GM23338 (cell line): ENCODE data around the gene OR5C1. TPM values are rescaled to one million over a fixed set of nuclear protein-coding genes. Genes with fewer than 3 reads are reported as not detected.

Experiments
- ATAC-seq: fragments of 200-7000 bp; cut with Tn5 transposase; 3 replicates; pipeline ENCODE4 v1.9.1; 2020
- DNase-seq: peaks from one replicate; pipeline ENCODE4 v3.0.0-alpha.2; 2015; ENCODE audit warnings: low spot score
- H2AFZ ChIP-seq: fragments of 200-600 bp; sonication (generic); 2 replicates; pipeline ENCODE4 v1.8.0; 2016; ENCODE audit warnings: antibody characterized with exemption, mild to moderate bottlenecking, moderate library complexity
- H3F3A ChIP-seq: fragments of 200-600 bp; sonication (generic); replicated peaks from 2 replicates; pipeline ENCODE4 v1.8.0; 2017; ENCODE audit warnings: antibody characterized with exemption, mixed run types, low read depth
- H3K27ac ChIP-seq: fragments of 200-600 bp; sonication (generic); 2 replicates; pipeline ENCODE4 v1.6.1; 2016; ENCODE audit warnings: low read depth
- H3K27me3 ChIP-seq: fragments of 200-600 bp; sonication (generic); 2 replicates; pipeline ENCODE4 v1.8.0; 2016; ENCODE audit warnings: mild to moderate bottlenecking, mixed run types, moderate library complexity; ENCODE audit not compliant: insufficient read depth
- H3K36me3 ChIP-seq: fragments of 200-600 bp; sonication (generic); 2 replicates; pipeline ENCODE4 v1.8.0; 2016; ENCODE audit warnings: mild to moderate bottlenecking; ENCODE audit not compliant: insufficient read depth
- H3K4me1 ChIP-seq: fragments of 200-600 bp; sonication (generic); 2 replicates; pipeline ENCODE4 v1.8.0; 2016; ENCODE audit warnings: mild to moderate bottlenecking, moderate library complexity; ENCODE audit not compliant: insufficient read depth
- H3K4me2 ChIP-seq: fragments of 200-600 bp; sonication (generic); 2 replicates; pipeline ENCODE4 v1.7.1; 2017; ENCODE audit warnings: mixed run types
- H3K4me3 ChIP-seq: fragments of 200-600 bp; sonication (generic); 2 replicates; pipeline ENCODE4 v1.6.1; 2016; ENCODE audit warnings: mixed run types
- H3K79me2 ChIP-seq: fragments of 200-600 bp; sonication (generic); replicated peaks from 2 replicates; pipeline ENCODE4 v1.8.0; 2017; ENCODE audit warnings: mild to moderate bottlenecking; ENCODE audit not compliant: insufficient read depth
- H3K9me2 ChIP-seq: fragments of 200-600 bp; sonication (generic); 2 replicates; pipeline ENCODE4 v1.8.0; 2017; ENCODE audit not compliant: insufficient read depth
- H4K20me1 ChIP-seq: fragments of 200-600 bp; sonication (generic); replicated peaks from 2 replicates; pipeline ENCODE4 v1.8.0; 2017; ENCODE audit warnings: mild to moderate bottlenecking; ENCODE audit not compliant: insufficient read depth
- H3K27ac Mint-ChIP-seq: 2 replicates; pipeline ENCODE4 v1.8.0; 2020; ENCODE audit warnings: inconsistent platforms, mild to moderate bottlenecking, moderate library complexity, mixed read lengths
- H3K27me3 Mint-ChIP-seq: 3 replicates; pipeline ENCODE4 v1.8.0; 2022; ENCODE audit warnings: low read depth, mild to moderate bottlenecking, moderate library complexity, mixed read lengths, inconsistent platforms; ENCODE audit not compliant: insufficient read depth, poor library complexity
- H3K36me3 Mint-ChIP-seq: 3 replicates; pipeline ENCODE4 v1.8.0; 2021; ENCODE audit warnings: low read depth, mild to moderate bottlenecking, inconsistent platforms, moderate library complexity, mixed read lengths
- H3K4me1 Mint-ChIP-seq: 3 replicates; pipeline ENCODE4 v1.8.0; 2020; ENCODE audit warnings: mild to moderate bottlenecking, inconsistent platforms, mixed read lengths
- H3K4me3 Mint-ChIP-seq: 3 replicates; pipeline ENCODE4 v1.8.0; 2021; ENCODE audit warnings: moderate library complexity, mild to moderate bottlenecking, inconsistent platforms, mixed read lengths
- H3K9me3 Mint-ChIP-seq: 3 replicates; pipeline ENCODE4 v1.8.0; 2020; ENCODE audit warnings: moderate library complexity, mild to moderate bottlenecking, inconsistent platforms, mixed read lengths
- CTCF ChIP-seq, 2 experiments: fragments of 200-600 bp in 1 of 2; sonication (generic) in 1 of 2; conservative IDR thresholded peaks; 2 replicates each; pipeline versions ENCODE4 v1.5.1 to v1.6.1; 2016 to 2017; ENCODE audit warnings: antibody characterized with exemption in 2 of 2, low read depth in 2 of 2, mild to moderate bottlenecking in 2 of 2, moderate library complexity in 1 of 2
- EZH2 ChIP-seq: fragments of 200-600 bp; sonication (generic); IDR thresholded peaks from one replicate; pipeline ENCODE4 v1.8.0; 2017; ENCODE audit warnings: antibody characterized with exemption, mild to moderate bottlenecking, low read depth; ENCODE audit not compliant: unreplicated experiment
- EZH2phosphoT487 ChIP-seq: fragments of 200-600 bp; sonication (generic); IDR thresholded peaks from one replicate; pipeline ENCODE4 v1.8.1; 2018; ENCODE audit warnings: antibody characterized with exemption; ENCODE audit not compliant: unreplicated experiment
- JUNB ChIP-seq: IDR thresholded peaks from one replicate; pipeline ENCODE4 v1.6.1; 2016; ENCODE audit warnings: antibody characterized with exemption; ENCODE audit not compliant: unreplicated experiment
- NANOG ChIP-seq: IDR thresholded peaks from 2 replicates; pipeline ENCODE4 v1.6.1; 2016; ENCODE audit warnings: antibody characterized with exemption, borderline replicate concordance
- POLR2AphosphoS5 ChIP-seq: IDR thresholded peaks from 2 replicates; pipeline ENCODE4 v1.6.1; 2016; ENCODE audit warnings: antibody characterized with exemption, low read depth
- REST ChIP-seq: IDR thresholded peaks from one replicate; pipeline ENCODE4 v1.6.1; 2018; ENCODE audit warnings: antibody characterized with exemption; ENCODE audit not compliant: unreplicated experiment
- STAT1 ChIP-seq: IDR thresholded peaks from one replicate; pipeline ENCODE4 v1.6.1; 2016; ENCODE audit warnings: antibody characterized with exemption; ENCODE audit not compliant: unreplicated experiment
- ZNF114 ChIP-seq: fragments of 250-450 bp; sonication (Bioruptor Pico); IDR thresholded peaks from 2 replicates; pipeline ENCODE4 v1.5.0; 2020; ENCODE audit warnings: mild to moderate bottlenecking, moderate library complexity
- ZNF331 ChIP-seq: fragments of 250-450 bp; sonication (Bioruptor Pico); IDR thresholded peaks from 2 replicates; pipeline ENCODE4 v1.5.0; 2020; ENCODE audit warnings: low read depth, mild to moderate bottlenecking, moderate library complexity
- ZNF462 ChIP-seq: fragments of 250-450 bp; sonication (Bioruptor Pico); IDR thresholded peaks from 2 replicates; pipeline ENCODE4 v1.5.0; 2020; ENCODE audit warnings: mild to moderate bottlenecking, moderate library complexity
- polyA plus RNA-seq: library from polyadenylated mRNA; unstranded; fragments of >200 nt; fragmentation: Nextera tagmentation; extraction: Ambion mirVana; gene quantifications from 2 replicates; pipeline ENCODE4 v1.2.1, GENCODE V29; 2016
- total RNA-seq: library from RNA; depleted of rRNA; stranded (reverse); fragments of >200 nt; shearing (Covaris generic); gene quantifications from 2 replicates; pipeline ENCODE4 v1.2.3, GENCODE V29; 2014
- TF ChIP-seq, protein P1 (sequence below): IDR thresholded peaks from 2 replicates; pipeline ENCODE4 v1.6.1; 2016; ENCODE audit warnings: antibody characterized with exemption

Gene OR5C1
- total and polyA plus RNA-seq, 2 experiments from 2014 or later = not detected

DNA sequence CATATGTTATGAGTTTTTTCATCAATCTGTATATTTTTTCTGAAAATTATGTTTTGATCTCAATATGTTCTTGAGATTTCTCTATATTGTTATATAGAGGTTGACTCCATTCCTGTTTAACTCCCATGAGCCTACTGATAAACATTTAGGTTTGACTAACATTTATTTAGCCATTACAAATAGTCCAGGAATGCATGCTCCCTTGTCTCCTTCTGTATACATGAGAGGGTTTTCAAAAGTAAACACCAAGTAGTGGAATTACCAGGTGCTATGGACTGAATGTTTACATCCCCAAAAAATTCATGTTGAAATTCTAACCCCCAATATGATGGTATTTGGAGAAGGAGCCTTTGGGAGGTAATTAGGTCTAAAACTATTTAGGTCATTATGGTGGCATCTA, 3.5 kb upstream of the OR5C1 start:
- no peak overlapping the region for H3K4me3 Mint-ChIP-seq
- H3K4me1 Mint-ChIP-seq = no peaks in the 10 kb centered on the region
- H2AFZ ChIP-seq = no peak overlapping the region
- no peaks in the 10 kb centered on the region for H3K36me3 ChIP-seq
- peaks cover 70% of the 10 kb centered on the region for H3K9me3 Mint-ChIP-seq
- H3K79me2 ChIP-seq = no peaks in the 10 kb centered on the region
- H3K27me3 ChIP-seq = no peaks in the 10 kb centered on the region
- H3K9me2 ChIP-seq = 0 out of 2 replicates have a peak, but pooled peaks cover 2% of the 10 kb centered on the region
- no peak overlapping the region for H3K4me2 ChIP-seq
- ATAC-seq = no peak
- H3K27me3 Mint-ChIP-seq = peaks cover 8% of the 10 kb centered on the region
- no peak overlapping the region for H3K27ac Mint-ChIP-seq
- no peak for DNase-seq
- H4K20me1 ChIP-seq = no peaks in the 10 kb centered on the region
- no peaks in the 10 kb centered on the region for H3K4me1 ChIP-seq
- TF ChIP-seq ZNF114 (CRISPR knock-in tag) (no peak), JUNB (no peak), CTCF (conservative IDR thresholded peaks at IDR 0.05; ENCODE audit: low read depth in 2 of 2) (no peak), NANOG (no peak), ZNF331 (CRISPR knock-in tag) (no peak), STAT1 (no peak), EZH2 (no peak), POLR2AphosphoS5 (no peak), ZNF462 (no peak), REST (no peak), EZH2phosphoT487 (no peak)
- TF ChIP-seq, protein P1, sequence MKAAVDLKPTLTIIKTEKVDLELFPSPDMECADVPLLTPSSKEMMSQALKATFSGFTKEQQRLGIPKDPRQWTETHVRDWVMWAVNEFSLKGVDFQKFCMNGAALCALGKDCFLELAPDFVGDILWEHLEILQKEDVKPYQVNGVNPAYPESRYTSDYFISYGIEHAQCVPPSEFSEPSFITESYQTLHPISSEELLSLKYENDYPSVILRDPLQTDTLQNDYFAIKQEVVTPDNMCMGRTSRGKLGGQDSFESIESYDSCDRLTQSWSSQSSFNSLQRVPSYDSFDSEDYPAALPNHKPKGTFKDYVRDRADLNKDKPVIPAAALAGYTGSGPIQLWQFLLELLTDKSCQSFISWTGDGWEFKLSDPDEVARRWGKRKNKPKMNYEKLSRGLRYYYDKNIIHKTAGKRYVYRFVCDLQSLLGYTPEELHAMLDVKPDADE = no peak
- no peaks in the 10 kb centered on the region for H3F3A ChIP-seq
- H3K4me3 ChIP-seq = no peak overlapping the region
- H3K36me3 Mint-ChIP-seq = peaks cover 4% of the 10 kb centered on the region
- no peak overlapping the region for H3K27ac ChIP-seq
